ENCODE data around the gene RNF115.
A peak's percentile ranks its signal among the peaks of the same experiment; 100 is the strongest.

RNF115 gene

GRCh38 chr1:145692785-145693443 lies 131.0 kb downstream of the RNF115 start:
- DNase-seq, result no peak

DNA sequence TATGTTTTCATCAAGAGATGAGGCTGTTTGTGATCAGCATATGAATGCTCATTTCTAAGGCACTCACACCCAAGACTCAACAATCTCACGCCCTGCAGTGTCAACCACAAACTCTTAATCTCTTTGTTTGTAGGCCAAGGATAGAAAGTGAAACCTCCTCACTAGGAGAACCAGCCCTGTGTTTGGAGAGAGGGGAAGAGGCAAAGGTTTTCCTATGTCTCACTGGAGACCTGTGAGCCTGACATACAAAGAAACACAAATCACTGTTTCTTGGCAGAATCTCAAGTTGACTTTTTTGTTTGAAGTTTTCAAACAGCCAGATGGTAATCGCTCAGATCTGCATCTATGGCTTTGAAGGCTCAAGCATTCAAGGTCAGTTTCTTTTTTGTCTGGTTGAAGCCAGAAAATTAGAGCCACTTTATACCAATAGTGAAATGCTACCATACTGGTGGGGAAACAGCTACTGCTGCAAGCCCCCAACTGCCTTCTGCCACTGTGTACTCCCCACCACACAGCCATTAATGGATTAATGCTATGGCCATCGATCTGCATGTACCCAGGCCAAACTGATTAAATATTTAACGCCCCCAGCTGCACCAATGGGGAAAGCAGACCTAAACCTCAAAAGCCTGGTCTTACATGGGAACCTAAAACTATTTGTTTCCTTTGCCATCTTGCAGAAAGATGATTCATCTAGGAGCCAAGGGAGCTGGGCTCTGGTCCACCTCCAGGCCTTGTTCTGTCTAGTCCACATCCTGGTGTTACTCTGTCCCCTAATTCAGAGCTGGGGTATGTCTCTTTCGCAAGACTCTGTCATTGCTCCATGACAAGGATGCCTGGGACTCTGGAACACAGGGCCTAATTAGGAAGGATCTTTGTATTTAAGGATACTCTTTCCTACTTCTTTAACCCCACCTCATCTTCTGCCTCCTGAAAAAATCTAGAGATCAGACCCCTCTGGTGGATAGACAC lies 133.0 kb downstream of the RNF115 start:
- peak; percentile 29 for DNase-seq

DNA sequence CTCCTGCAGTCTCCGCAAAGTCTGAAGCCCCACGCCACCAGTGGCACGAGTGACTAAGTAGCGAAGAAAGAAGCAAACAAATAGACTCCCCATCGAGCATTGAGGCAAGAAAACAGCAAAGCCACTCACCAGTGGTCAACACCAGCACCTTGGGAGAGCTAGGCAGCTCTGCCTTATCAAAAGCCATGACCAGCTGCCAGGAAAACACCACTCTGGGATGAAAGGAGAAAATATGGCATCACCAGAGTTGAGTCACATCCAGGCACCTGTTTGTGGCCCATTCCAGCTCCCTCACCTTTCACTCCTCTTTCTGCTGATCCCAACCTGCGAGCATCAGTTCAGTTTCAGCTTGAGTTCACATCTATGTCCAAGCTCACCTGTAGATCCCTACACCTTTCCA lies 134.0 kb downstream of the RNF115 start:
- no peak for DNase-seq

- DNase-seq, result no peak
Measured at GRCh38 chr1:145688924-145689323, 135.0 kb downstream of the RNF115 start.
